Measurements from ENCODE around the gene PTPN11. TPM values are rescaled to one million over a fixed set of nuclear protein-coding genes. Genes with fewer than 3 reads are reported as not detected.
"Not testable (repeated sequence)": the region's sequence is repeated elsewhere in the genome, so short reads cannot be mapped to it uniquely, and the experiment has no call there.

PTPN11 gene
- total RNA-seq, 1 experiment from 2014 or later = 18.5 TPM

- Histone ChIP-seq H3K36me3 (no peaks in the 10 kb centered on the region), H3K27me3 (no peaks in the 10 kb centered on the region), H3K9me3 (no peaks in the 10 kb centered on the region), H3K4me3 (no peak overlapping the region)
- no peak for DNase-seq
Measured at GRCh38 chr12:112517730-112518364, 99.1 kb downstream of the PTPN11 start.

GRCh38 chr12:112518365-112518735, 99.6 kb downstream of the PTPN11 start:
- H3K36me3 ChIP-seq = no peaks in the 10 kb centered on the region
- H3K9me3 ChIP-seq = no peaks in the 10 kb centered on the region
- H3K27me3 ChIP-seq = no peaks in the 10 kb centered on the region
- DNase-seq = no peak
- no peak overlapping the region for H3K4me3 ChIP-seq

- not testable (repeated sequence) for H3K27me3 ChIP-seq, DNase-seq, H3K36me3 ChIP-seq, H3K4me3 ChIP-seq, H3K9me3 ChIP-seq
Measured at GRCh38 chr12:112519841-112520340, 101.1 kb downstream of the PTPN11 start.

GRCh38 chr12:112523856-112524255, 105.1 kb downstream of the PTPN11 start:
- Histone ChIP-seq H3K9me3 (no peaks in the 10 kb centered on the region), H3K4me3 (no peak overlapping the region), H3K36me3 (no peaks in the 10 kb centered on the region), H3K27me3 (no peaks in the 10 kb centered on the region; the same call in 1 of the 2 replicates)
- no peak for DNase-seq

GRCh38 chr12:112524269-112524668, 105.5 kb downstream of the PTPN11 start:
- Histone ChIP-seq H3K9me3 (no peaks in the 10 kb centered on the region), H3K27me3 (no peaks in the 10 kb centered on the region; the same call in 1 of the 2 replicates), H3K4me3 (no peak overlapping the region), H3K36me3 (no peaks in the 10 kb centered on the region)
- no peak for DNase-seq

GRCh38 chr12:112524676-112525425, 106.1 kb downstream of the PTPN11 start:
- Histone ChIP-seq H3K9me3 (no peaks in the 10 kb centered on the region), H3K27me3 (no peaks in the 10 kb centered on the region; the same call in 1 of the 2 replicates), H3K36me3 (no peaks in the 10 kb centered on the region), H3K4me3 (no peak overlapping the region)
- DNase-seq = peak; percentile 56

GRCh38 chr12:112525426-112525809, 106.7 kb downstream of the PTPN11 start:
- Histone ChIP-seq H3K9me3 (no peaks in the 10 kb centered on the region), H3K36me3 (no peaks in the 10 kb centered on the region), H3K27me3 (no peaks in the 10 kb centered on the region; the same call in 1 of the 2 replicates), H3K4me3 (no peak overlapping the region)
- no peak for DNase-seq

- H3K36me3 ChIP-seq = no peaks in the 10 kb centered on the region
- no peaks in the 10 kb centered on the region for H3K9me3 ChIP-seq
- H3K4me3 ChIP-seq = no peak overlapping the region
- H3K27me3 ChIP-seq = no peaks in the 10 kb centered on the region; the same call in 1 of the 2 replicates
- DNase-seq = no peak
Measured at GRCh38 chr12:112527082-112527481, 108.3 kb downstream of the PTPN11 start.

- DNase-seq = no peak
- Histone ChIP-seq H3K4me3 (no peak overlapping the region), H3K9me3 (no peaks in the 10 kb centered on the region), H3K27me3 (no peaks in the 10 kb centered on the region; the same call in 1 of the 2 replicates), H3K36me3 (no peaks in the 10 kb centered on the region)
Measured at GRCh38 chr12:112527501-112527900, 108.8 kb downstream of the PTPN11 start.

- no peak for DNase-seq
- Histone ChIP-seq H3K9me3 (no peaks in the 10 kb centered on the region), H3K27me3 (no peaks in the 10 kb centered on the region; the same call in 1 of the 2 replicates), H3K36me3 (no peaks in the 10 kb centered on the region), H3K4me3 (no peak overlapping the region)
Measured at GRCh38 chr12:112528521-112528920, 109.8 kb downstream of the PTPN11 start.

GRCh38 chr12:112530941-112531340, 112.2 kb downstream of the PTPN11 start:
- Histone ChIP-seq H3K9me3 (no peaks in the 10 kb centered on the region), H3K4me3 (no peak overlapping the region), H3K27me3 (no peaks in the 10 kb centered on the region; the same call in 1 of the 2 replicates), H3K36me3 (no peaks in the 10 kb centered on the region)
- DNase-seq = no peak

- DNase-seq = no peak
- Histone ChIP-seq H3K36me3 (no peaks in the 10 kb centered on the region), H3K9me3 (no peaks in the 10 kb centered on the region), H3K4me3 (no peak overlapping the region), H3K27me3 (no peaks in the 10 kb centered on the region)
Measured at GRCh38 chr12:112532106-112532505, 113.4 kb downstream of the PTPN11 start.

GRCh38 chr12:112533528-112533927, 114.8 kb downstream of the PTPN11 start:
- no peaks in the 10 kb centered on the region for H3K9me3 ChIP-seq
- DNase-seq = no peak

GRCh38 chr12:112535017-112535416, 116.3 kb downstream of the PTPN11 start:
- H3K36me3 ChIP-seq = no peaks in the 10 kb centered on the region
- no peak for DNase-seq

More at GRCh38 chr12:112533528-112533927, 114.8 kb downstream of the PTPN11 start:
- no peaks in the 10 kb centered on the region for H3K36me3 ChIP-seq
- no peak overlapping the region for H3K4me3 ChIP-seq
- H3K27me3 ChIP-seq = no peaks in the 10 kb centered on the region

GRCh38 chr12:112535637-112536366, 117.1 kb downstream of the PTPN11 start:
- Histone ChIP-seq H3K27me3 (no peaks in the 10 kb centered on the region), H3K36me3 (no peaks in the 10 kb centered on the region), H3K4me3 (no peak overlapping the region), H3K9me3 (no peaks in the 10 kb centered on the region)
- no peak for DNase-seq

More at GRCh38 chr12:112535017-112535416, 116.3 kb downstream of the PTPN11 start:
- Histone ChIP-seq H3K27me3 (no peaks in the 10 kb centered on the region), H3K9me3 (no peaks in the 10 kb centered on the region), H3K4me3 (no peak overlapping the region)

GRCh38 chr12:112536367-112536730, 117.6 kb downstream of the PTPN11 start:
- H3K4me3 ChIP-seq = no peak overlapping the region
- no peaks in the 10 kb centered on the region for H3K9me3 ChIP-seq
- DNase-seq = no peak
- no peaks in the 10 kb centered on the region for H3K36me3 ChIP-seq
- no peaks in the 10 kb centered on the region for H3K27me3 ChIP-seq

All from MG63 (cell line).